PC-3 (cell line): ENCODE data around the gene WDR76.

Source experiments
- EZH2 ChIP-seq: fragments of 300-600 bp; sonication (generic); IDR thresholded peaks from one replicate; pipeline ENCODE4 v1.6.1; 2017; ENCODE audit warnings: antibody characterized with exemption, mild to moderate bottlenecking, low read length; ENCODE audit not compliant: unreplicated experiment
- EZH2phosphoT487 ChIP-seq: fragments of 300-600 bp; sonication (generic); IDR thresholded peaks from 2 replicates; pipeline ENCODE4 v1.6.1; 2018; ENCODE audit warnings: mild to moderate bottlenecking, antibody characterized with exemption, low read length, borderline replicate concordance
- TF ChIP-seq, protein P1 (sequence below): fragments of 300-600 bp; sonication (generic); conservative IDR thresholded peaks from 2 replicates; pipeline ENCODE4 v1.5.1; 2017; ENCODE audit warnings: antibody characterized with exemption, low read depth, mild to moderate bottlenecking, low read length

DNA sequence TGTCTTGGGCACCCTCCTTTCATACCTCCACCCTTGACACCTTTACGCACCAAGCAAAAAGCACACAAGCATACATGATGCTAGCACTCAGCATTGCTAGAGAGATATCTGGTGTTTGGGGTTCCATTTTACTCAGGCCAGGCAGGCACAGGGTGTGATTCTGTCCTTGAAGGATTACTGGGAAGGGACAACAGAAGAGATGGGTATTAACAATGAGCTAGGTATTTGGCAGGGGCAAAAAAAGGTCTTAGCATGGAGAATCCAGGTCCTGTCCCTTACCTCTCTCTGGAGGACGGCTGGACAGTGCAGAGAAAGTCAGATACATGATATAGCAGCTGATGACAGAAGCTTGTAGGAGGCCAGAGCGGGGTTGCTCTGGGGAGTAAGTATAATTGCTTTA, 30.2 kb upstream of the WDR76 start:
- TF ChIP-seq, protein P1, sequence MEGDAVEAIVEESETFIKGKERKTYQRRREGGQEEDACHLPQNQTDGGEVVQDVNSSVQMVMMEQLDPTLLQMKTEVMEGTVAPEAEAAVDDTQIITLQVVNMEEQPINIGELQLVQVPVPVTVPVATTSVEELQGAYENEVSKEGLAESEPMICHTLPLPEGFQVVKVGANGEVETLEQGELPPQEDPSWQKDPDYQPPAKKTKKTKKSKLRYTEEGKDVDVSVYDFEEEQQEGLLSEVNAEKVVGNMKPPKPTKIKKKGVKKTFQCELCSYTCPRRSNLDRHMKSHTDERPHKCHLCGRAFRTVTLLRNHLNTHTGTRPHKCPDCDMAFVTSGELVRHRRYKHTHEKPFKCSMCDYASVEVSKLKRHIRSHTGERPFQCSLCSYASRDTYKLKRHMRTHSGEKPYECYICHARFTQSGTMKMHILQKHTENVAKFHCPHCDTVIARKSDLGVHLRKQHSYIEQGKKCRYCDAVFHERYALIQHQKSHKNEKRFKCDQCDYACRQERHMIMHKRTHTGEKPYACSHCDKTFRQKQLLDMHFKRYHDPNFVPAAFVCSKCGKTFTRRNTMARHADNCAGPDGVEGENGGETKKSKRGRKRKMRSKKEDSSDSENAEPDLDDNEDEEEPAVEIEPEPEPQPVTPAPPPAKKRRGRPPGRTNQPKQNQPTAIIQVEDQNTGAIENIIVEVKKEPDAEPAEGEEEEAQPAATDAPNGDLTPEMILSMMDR, result no peak
- TF ChIP-seq EZH2 (no peak), EZH2phosphoT487 (no peak)
